Breast epithelium (tissue), 4 donors: ENCODE data around the gene MUC4. TPM values are rescaled to one million over a fixed set of nuclear protein-coding genes. Genes with fewer than 3 reads are reported as not detected.

ENCODE experiments used
- DNase-seq, 2 donors: peaks; one replicate each; pipeline ENCODE4 v3.0.0-alpha.2; 2019; ENCODE audit warnings: low spot score in 2 of 2
- H3K27ac ChIP-seq, 2 donors: fragments of 200-600 bp; sonication (generic) in 1 of 2; one replicate each; pipeline ENCODE4 v1.5.1; 2016 to 2019; ENCODE audit warnings: mild to moderate bottlenecking in 1 of 2
- H3K27me3 ChIP-seq, 2 donors: fragments of 200-600 bp; sonication (generic) in 1 of 2; one replicate each; pipeline versions ENCODE4 v1.5.1 to v1.6.0; 2017 to 2019; ENCODE audit warnings: control low read depth in 1 of 2, mild to moderate bottlenecking in 1 of 2
- H3K36me3 ChIP-seq: fragments of 200-600 bp; one replicate; pipeline ENCODE4 v1.5.1; 2019
- H3K4me1 ChIP-seq, 2 donors: fragments of 200-600 bp; sonication (generic); one replicate each; pipeline ENCODE4 v1.5.1; 2016 to 2019; ENCODE audit warnings: control low read depth in 1 of 2
- H3K4me3 ChIP-seq, 3 donors: fragments of 200-600 bp; sonication (generic); 1 replicate in 2 of 3; 2 replicates in 1 of 3; pipeline ENCODE4 v1.5.1; 2016 to 2019; ENCODE audit warnings: mild to moderate bottlenecking in 3 of 3, moderate library complexity in 2 of 3
- H3K9me3 ChIP-seq, 2 donors: fragments of 200-600 bp; sonication (generic) in 1 of 2; one replicate each; pipeline ENCODE4 v1.5.1; 2016 to 2019; ENCODE audit warnings: control low read depth in 1 of 2
- CTCF ChIP-seq, 3 donors: fragments of 450-650 bp; IDR thresholded peaks; one replicate each; pipeline ENCODE4 v1.5.1; 2016 to 2017; ENCODE audit warnings: antibody characterized with exemption in 3 of 3, mild to moderate bottlenecking in 3 of 3, moderate library complexity in 3 of 3
- POLR2A ChIP-seq: fragments of 450-650 bp; IDR thresholded peaks from one replicate; pipeline ENCODE4 v1.6.1; 2016; ENCODE audit warnings: antibody characterized with exemption, mild to moderate bottlenecking, moderate library complexity
- POLR2AphosphoS5 ChIP-seq, 3 donors: sonication (generic); formaldehyde crosslinking; IDR thresholded peaks; one replicate each; pipeline ENCODE4 v1.6.1; 2017; ENCODE audit warnings: antibody characterized with exemption in 3 of 3
- intact Hi-C: fragments of 100-400 bp; cut with DNase I; formaldehyde crosslinking; loops from one replicate; pipeline ENCODE4 v1.15.1; 2023; ENCODE audit warnings: low total_unique reads
- total RNA-seq, 3 donors: library from RNA; depleted of rRNA; stranded (reverse); fragments of >200 nt; gene quantifications; one replicate each; pipeline ENCODE4 v1.1.0, GENCODE V29; 2016

Gene MUC4
- total RNA-seq, 3 donors from 2014 or later = under 0.01 to 1.3 TPM; not detected in 1

DNA sequence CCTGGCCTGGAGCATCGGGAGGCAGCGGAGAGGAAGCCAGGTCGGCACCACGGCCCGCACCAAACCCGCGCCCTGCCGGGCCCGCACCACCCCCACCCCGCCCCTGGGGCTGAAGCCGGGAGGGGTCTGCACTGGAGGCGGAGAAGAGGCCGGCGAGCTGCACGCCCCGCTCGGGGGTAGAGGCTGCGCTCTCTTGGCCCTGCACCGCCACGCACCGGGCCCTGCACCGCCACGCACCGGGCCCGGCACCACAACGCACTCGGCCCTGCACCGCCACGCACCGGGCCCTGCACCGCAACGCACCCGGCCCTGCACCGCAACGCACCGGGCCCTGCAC lies 49.5 kb downstream of the MUC4 start:
- Histone ChIP-seq H3K27me3 (peaks cover 0 to 19% of the 10 kb centered on the region in 2 donors), H3K4me3 (no peak overlapping the region), H3K27ac (no peak overlapping the region), H3K36me3 (no peaks in the 10 kb centered on the region), H3K4me1 (peaks cover 0 to 9% of the 10 kb centered on the region in 2 donors), H3K9me3 (no peaks in the 10 kb centered on the region)
- DNase-seq = peak in 1 of 2 donors; percentile 31
- TF ChIP-seq CTCF (IDR thresholded peaks at IDR 0.05) (no peak), POLR2A (no peak), POLR2AphosphoS5 (IDR thresholded peaks at IDR 0.05) (no peak)
- intact Hi-C loops = no loop called here

DNA sequence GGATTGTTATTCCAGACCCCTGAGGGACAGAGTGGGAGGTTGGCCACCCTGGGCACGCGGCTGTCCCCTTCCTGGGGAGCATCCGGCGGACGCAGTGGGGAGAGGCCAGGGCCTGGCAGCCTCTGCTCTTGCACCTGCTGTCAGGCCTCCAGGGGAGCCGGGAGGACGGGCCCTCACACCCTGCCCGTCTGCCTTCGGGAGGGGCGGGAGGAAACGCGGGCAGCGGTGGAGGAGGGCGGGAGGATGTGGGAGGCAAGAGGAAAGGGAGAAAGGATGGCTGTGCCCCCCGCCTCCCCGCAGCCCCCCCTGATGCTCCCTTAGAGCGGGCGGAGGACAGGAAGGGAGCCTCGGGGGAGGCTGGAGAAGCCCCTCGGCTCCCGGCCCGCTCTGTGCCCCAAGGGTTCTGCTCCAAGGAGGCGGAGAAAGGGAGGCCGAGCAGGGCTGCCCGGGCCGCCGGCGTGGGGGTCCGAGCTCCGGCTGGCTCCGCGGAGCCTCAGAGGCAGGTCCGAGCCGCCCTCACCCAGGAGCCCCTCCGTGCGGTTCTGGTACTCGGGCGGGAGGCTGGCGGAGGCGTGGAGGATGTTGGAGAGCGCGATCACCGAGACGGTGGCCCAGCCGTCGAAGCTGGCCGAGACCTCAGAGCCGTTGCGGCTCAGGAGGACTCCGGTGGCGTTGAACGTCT lies 50.0 kb downstream of the MUC4 start:
- Histone ChIP-seq H3K4me3 (peak overlapping the region in 1 of 3 donors; percentile 37), H3K9me3 (no peaks in the 10 kb centered on the region), H3K27ac (no peak overlapping the region), H3K27me3 (peaks cover 0 to 21% of the 10 kb centered on the region in 2 donors), H3K36me3 (no peaks in the 10 kb centered on the region), H3K4me1 (peaks cover 0 to 9% of the 10 kb centered on the region in 2 donors)
- peak in 1 of 2 donors; percentile 42 for DNase-seq
- no peak for TF ChIP-seq CTCF (IDR thresholded peaks at IDR 0.05)
- no peak for TF ChIP-seq POLR2AphosphoS5 (IDR thresholded peaks at IDR 0.05)
- no peak for TF ChIP-seq POLR2A
- intact Hi-C loops = no loop called here

DNA sequence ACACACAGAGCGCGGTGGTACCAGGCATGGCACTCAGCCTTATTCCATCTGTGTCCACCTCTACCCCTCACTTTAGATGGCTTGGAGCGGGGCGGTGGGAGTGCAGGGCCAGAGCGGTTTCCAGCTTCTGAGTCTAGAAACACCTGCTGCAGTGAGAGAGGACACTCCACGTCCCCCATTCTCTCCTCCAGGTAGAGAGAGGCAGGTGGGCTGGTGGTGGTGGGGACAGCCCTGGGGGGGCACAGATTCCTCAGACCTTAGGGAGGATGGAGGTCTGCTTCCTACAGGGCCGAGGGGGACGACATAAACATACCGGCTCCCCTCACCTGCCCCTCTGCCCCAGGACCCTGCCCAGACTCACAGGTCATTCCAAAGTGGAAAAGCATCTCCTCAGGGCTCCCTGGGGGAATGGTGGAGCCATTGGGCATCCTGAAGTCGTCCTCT lies 50.6 kb downstream of the MUC4 start:
- no peaks in the 10 kb centered on the region for H3K36me3 ChIP-seq
- intact Hi-C loops = no loop called here
- H3K9me3 ChIP-seq = no peaks in the 10 kb centered on the region
- H3K4me1 ChIP-seq = peaks cover 0 to 9% of the 10 kb centered on the region in 2 donors
- H3K27me3 ChIP-seq = peaks cover 0 to 21% of the 10 kb centered on the region in 2 donors
- no peak for DNase-seq
- TF ChIP-seq POLR2A = no peak
- no peak for TF ChIP-seq CTCF (IDR thresholded peaks at IDR 0.05)
- no peak for TF ChIP-seq POLR2AphosphoS5 (IDR thresholded peaks at IDR 0.05)
- H3K4me3 ChIP-seq = no peak overlapping the region
- peak overlapping the region in 1 of 2 donors; percentile 12 for H3K27ac ChIP-seq

GRCh38 chr3:195760345-195761122 lies 51.2 kb downstream of the MUC4 start:
- H3K9me3 ChIP-seq = no peaks in the 10 kb centered on the region
- TF ChIP-seq POLR2AphosphoS5 (IDR thresholded peaks at IDR 0.05) = no peak
- no peak for TF ChIP-seq CTCF (IDR thresholded peaks at IDR 0.05)
- no peak for TF ChIP-seq POLR2A
- DNase-seq = peak in 1 of 2 donors; percentile 45
- no peaks in the 10 kb centered on the region for H3K36me3 ChIP-seq
- peaks cover 0 to 9% of the 10 kb centered on the region in 2 donors for H3K4me1 ChIP-seq
- no peak overlapping the region for H3K4me3 ChIP-seq
- intact Hi-C loops = no loop called here
- peaks cover 0 to 21% of the 10 kb centered on the region in 2 donors for H3K27me3 ChIP-seq
- H3K27ac ChIP-seq = peak overlapping the region in 1 of 2 donors; percentile 12
